ENCODE results near the gene GPATCH8.

DNA sequence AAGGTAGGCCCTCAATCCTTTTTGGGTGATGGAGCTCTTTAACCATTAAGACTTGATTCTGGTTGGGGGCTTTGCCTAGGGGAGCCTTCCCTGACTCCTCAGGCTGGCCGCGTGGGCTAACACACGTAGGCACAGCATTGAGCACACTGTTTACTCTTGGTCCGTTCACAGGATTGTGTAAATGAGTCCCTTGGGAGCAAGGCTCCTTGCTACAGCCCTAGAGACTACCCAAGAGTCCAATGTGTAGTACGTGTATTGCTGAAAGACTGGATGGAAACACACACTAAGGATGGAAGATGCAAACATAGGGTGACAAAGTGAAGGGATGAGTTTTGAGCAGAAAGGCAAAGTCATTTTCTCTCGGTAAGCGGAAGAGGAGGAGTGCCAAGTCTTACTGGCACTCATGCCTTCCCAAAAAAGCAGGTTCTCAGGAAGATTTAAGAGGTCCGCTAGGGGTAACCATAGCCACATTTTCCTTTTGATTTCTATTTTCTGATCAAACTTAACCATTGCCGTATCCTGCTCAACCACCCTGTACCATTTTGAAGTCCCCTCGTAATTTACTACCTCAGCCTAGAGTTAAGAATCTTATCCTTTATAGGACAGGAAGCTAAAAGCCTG lies 112.8 kb downstream of the GPATCH8 start:
- TF ChIP-seq, protein P1, sequence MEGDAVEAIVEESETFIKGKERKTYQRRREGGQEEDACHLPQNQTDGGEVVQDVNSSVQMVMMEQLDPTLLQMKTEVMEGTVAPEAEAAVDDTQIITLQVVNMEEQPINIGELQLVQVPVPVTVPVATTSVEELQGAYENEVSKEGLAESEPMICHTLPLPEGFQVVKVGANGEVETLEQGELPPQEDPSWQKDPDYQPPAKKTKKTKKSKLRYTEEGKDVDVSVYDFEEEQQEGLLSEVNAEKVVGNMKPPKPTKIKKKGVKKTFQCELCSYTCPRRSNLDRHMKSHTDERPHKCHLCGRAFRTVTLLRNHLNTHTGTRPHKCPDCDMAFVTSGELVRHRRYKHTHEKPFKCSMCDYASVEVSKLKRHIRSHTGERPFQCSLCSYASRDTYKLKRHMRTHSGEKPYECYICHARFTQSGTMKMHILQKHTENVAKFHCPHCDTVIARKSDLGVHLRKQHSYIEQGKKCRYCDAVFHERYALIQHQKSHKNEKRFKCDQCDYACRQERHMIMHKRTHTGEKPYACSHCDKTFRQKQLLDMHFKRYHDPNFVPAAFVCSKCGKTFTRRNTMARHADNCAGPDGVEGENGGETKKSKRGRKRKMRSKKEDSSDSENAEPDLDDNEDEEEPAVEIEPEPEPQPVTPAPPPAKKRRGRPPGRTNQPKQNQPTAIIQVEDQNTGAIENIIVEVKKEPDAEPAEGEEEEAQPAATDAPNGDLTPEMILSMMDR (IDR thresholded peaks at IDR 0.05) = no peak
- TF ChIP-seq POLR2A (IDR thresholded peaks at IDR 0.05) = no peak
